K562 (cell line): ENCODE measurements around the gene MTF1. TPM values are rescaled to one million over a fixed set of nuclear protein-coding genes. Genes with fewer than 3 reads are reported as not detected.

ENCODE experiments used
- CAMTA2 ChIP-seq: fragments of 250-450 bp; sonication (Bioruptor Pico); conservative IDR thresholded peaks from 2 replicates; pipeline ENCODE4 v1.5.1; 2022
- CBX1 ChIP-seq: sonication (generic); IDR thresholded peaks from 2 replicates; pipeline ENCODE4 v1.6.1; 2016; ENCODE audit warnings: antibody characterized with exemption, low read depth, mild to moderate bottlenecking
- CEBPG ChIP-seq, 3 experiments: fragments of 200-800 bp in 1 of 3; sonication (Bioruptor generic) in 1 of 3; sonication (generic) in 1 of 3; formaldehyde crosslinking in 1 of 3; IDR thresholded peaks in 2 of 3; conservative IDR thresholded peaks in 1 of 3; 2 replicates each; pipeline versions ENCODE4 v1.6.1 to v1.8.0; 2016 to 2022; ENCODE audit warnings: missing compliant biosample characterization in 2 of 3, missing genetic modification characterization in 2 of 3, mild to moderate bottlenecking in 1 of 3, missing genetic modification reagents in 1 of 3
- CTBP1 ChIP-seq: fragments of 450-650 bp; IDR thresholded peaks from 2 replicates; pipeline ENCODE4 v1.6.1; 2016; ENCODE audit warnings: borderline replicate concordance
- ETS1 ChIP-seq: conservative IDR thresholded peaks from 2 replicates; pipeline ENCODE4 v1.6.1; 2011; ENCODE audit warnings: low read depth, mild to moderate bottlenecking, low read length; ENCODE audit not compliant: control insufficient read depth
- ETV5 ChIP-seq: sonication (generic); formaldehyde crosslinking; IDR thresholded peaks from 2 replicates; pipeline ENCODE4 v1.4.0; 2020; ENCODE audit warnings: low read depth, mild to moderate bottlenecking, missing genetic modification reagents
- FOXA3 ChIP-seq, 2 experiments: fragments of 450-650 bp in 1 of 2; sonication (generic) in 1 of 2; formaldehyde crosslinking; IDR thresholded peaks in 1 of 2; conservative IDR thresholded peaks in 1 of 2; 2 replicates each; pipeline versions ENCODE4 v1.4.0 to v1.8.0; 2020 to 2022; ENCODE audit warnings: mild to moderate bottlenecking in 2 of 2, missing genetic modification reagents in 1 of 2
- HNRNPK ChIP-seq: fragments of 200-400 bp; formaldehyde crosslinking; IDR thresholded peaks from one replicate; pipeline ENCODE4 v1.6.1; 2018; ENCODE audit warnings: mild to moderate bottlenecking, low read depth, low read length; ENCODE audit not compliant: poor library complexity, severe bottlenecking
- HNRNPLL ChIP-seq: fragments of 200-400 bp; formaldehyde crosslinking; IDR thresholded peaks from 2 replicates; pipeline ENCODE4 v1.6.1; 2017; ENCODE audit warnings: low read length, low read depth, mild to moderate bottlenecking; ENCODE audit not compliant: poor library complexity, severe bottlenecking
- ILK ChIP-seq: fragments of 450-650 bp; IDR thresholded peaks from 2 replicates; pipeline ENCODE4 v1.6.1; 2016; ENCODE audit warnings: missing genetic modification characterization, low read depth, mild to moderate bottlenecking, missing compliant biosample characterization, moderate library complexity, borderline replicate concordance
- KDM4B ChIP-seq, 2 experiments: fragments of 450-650 bp in 1 of 2; sonication (generic) in 1 of 2; IDR thresholded peaks; 2 replicates each; pipeline ENCODE4 v1.6.1; 2016 to 2017; ENCODE audit warnings: borderline replicate concordance in 2 of 2, antibody characterized with exemption in 1 of 2, low read depth in 1 of 2, mild to moderate bottlenecking in 1 of 2
- MAX ChIP-seq: sonication (generic); formaldehyde crosslinking; IDR thresholded peaks from 2 replicates; pipeline ENCODE4 v1.9.0; 2022; ENCODE audit warnings: mild to moderate bottlenecking, missing genetic modification reagents
- MNT ChIP-seq, 2 experiments: fragments of 450-650 bp; conservative IDR thresholded peaks; 2 replicates each; pipeline ENCODE4 v1.6.1; 2017; ENCODE audit warnings: mild to moderate bottlenecking in 2 of 2, moderate library complexity in 2 of 2
- POLR2G ChIP-seq: fragments of 200-400 bp; formaldehyde crosslinking; IDR thresholded peaks from 2 replicates; pipeline ENCODE4 v1.6.1; 2017; ENCODE audit warnings: low read depth, mild to moderate bottlenecking, antibody characterized with exemption, low read length, moderate library complexity
- RBM22 ChIP-seq: fragments of 200-400 bp; formaldehyde crosslinking; IDR thresholded peaks from 2 replicates; pipeline ENCODE4 v1.6.1; 2018; ENCODE audit warnings: low read length, low read depth; ENCODE audit not compliant: poor library complexity, severe bottlenecking
- SRF ChIP-seq, 2 experiments: fragments of 250-450, 450-650 bp in 1 of 2; sonication (Bioruptor Pico) in 1 of 2; sonication (generic) in 1 of 2; formaldehyde crosslinking; IDR thresholded peaks; 2 replicates each; pipeline versions ENCODE4 v1.5.0 to v1.5.1; 2020 to 2022; ENCODE audit warnings: mild to moderate bottlenecking in 1 of 2, missing genetic modification reagents in 1 of 2
- SUPT5H ChIP-seq: fragments of 450-650 bp; IDR thresholded peaks from 2 replicates; pipeline ENCODE4 v1.6.1; 2016
- TAF15 ChIP-seq: fragments of 200-400 bp; formaldehyde crosslinking; IDR thresholded peaks from 2 replicates; pipeline ENCODE4 v1.6.1; 2017; ENCODE audit warnings: mild to moderate bottlenecking, low read depth, low read length, moderate library complexity
- ZNF785 ChIP-seq: fragments of 250-450 bp; sonication (Bioruptor Pico); IDR thresholded peaks from 2 replicates; pipeline ENCODE4 v1.4.0; 2020; ENCODE audit warnings: mild to moderate bottlenecking
- polyA plus RNA-seq, 8 experiments: library from polyadenylated mRNA; depleted of rRNA in 4 of 8; stranded (reverse) in 5 of 8; unstranded in 3 of 8; fragments of >200 nt; fragmentation: Nextera tagmentation in 2 of 8; fragmentation: Illumina TruSeq in 1 of 8; extraction: Ambion mirVana in 2 of 8; extraction: Trizol in 1 of 8; gene quantifications; 2 replicates each; pipeline versions ENCODE4 v1.2.1 to v1.2.3, GENCODE V29; 2011 to 2014; ENCODE audit warnings: inconsistent platforms in 1 of 8, missing spikeins in 1 of 8
- total RNA-seq, 7 experiments: library from RNA; depleted of rRNA in 6 of 7; stranded (reverse); fragments of >200 nt in 6 of 7; fragmentation: Illumina TruSeq in 2 of 7; extraction: Trizol in 2 of 7; gene quantifications; 2 replicates each; pipeline versions ENCODE4 v1.2.1 to v1.2.3, GENCODE V29; 2011 to 2021; ENCODE audit warnings: low replicate concordance in 1 of 7

MTF1 gene
- total and polyA plus RNA-seq, 9 of the 15 experiments (the other 6 are each of a cell fraction or from before 2014, with no cell fraction given) = 1.1 to 12.2 (median 4.3) TPM

GRCh38 chr1:37808369-37809319 is 50.7 kb downstream of the MTF1 start (continued):
- 0 out of 4 replicates have a peak, but pooled peaks of 1 of the 2 experiments have one; percentile 29 for TF ChIP-seq KDM4B (IDR thresholded peaks at IDR 0.05; ENCODE audit: borderline replicate concordance in 2 of 2, low read depth in 1 of 2)
- TF ChIP-seq FOXA3 (CRISPR knock-in tag; conservative IDR thresholded peaks at IDR 0.05 in 1 of 2, IDR thresholded peaks at IDR 0.05 in 1 of 2) = peak in 1 of 2 experiments; percentile 70; a peak in 1 of 4 replicates
- TF ChIP-seq ILK (tag) = no peak
- no peak; the same call in 1 of the 2 replicates for TF ChIP-seq ETS1
- 0 out of 2 replicates have a peak, but pooled peaks have one; percentile 58 for TF ChIP-seq CAMTA2 (CRISPR knock-in tag)
- TF ChIP-seq TAF15 = 0 out of 2 replicates have a peak, but pooled peaks have one; percentile 49
- TF ChIP-seq HNRNPLL = peak; percentile 12
- TF ChIP-seq HNRNPK = peak; percentile 59
- peak; percentile 25; the same call in 1 of the 2 replicates for TF ChIP-seq ETV5 (CRISPR knock-in tag)
- TF ChIP-seq MAX (CRISPR knock-in tag) = peak; percentile 60; the same call in 1 of the 2 replicates
- peak; percentile 74 for TF ChIP-seq CTBP1
- peak; percentile 46 to 75; a peak in 3 of 4 replicates for TF ChIP-seq MNT (conservative IDR thresholded peaks at IDR 0.05)
- TF ChIP-seq SRF (CRISPR knock-in tag; IDR thresholded peaks at IDR 0.05) = peak in 1 of 2 experiments; percentile 52; a peak in 1 of 4 replicates
- TF ChIP-seq CBX1 = peak; percentile 10; the same call in 1 of the 2 replicates
- 0 out of 2 replicates have a peak, but pooled peaks have one; percentile 9 for TF ChIP-seq SUPT5H
- peak; percentile 75 for TF ChIP-seq POLR2G
- no peak for TF ChIP-seq ZNF785
- peak; percentile 14; the same call in 1 of the 2 replicates for TF ChIP-seq CEBPG (CRISPR knock-in tag; IDR thresholded peaks at IDR 0.05)
- TF ChIP-seq CEBPG (tag; conservative IDR thresholded peaks at IDR 0.05 in 1 of 2, IDR thresholded peaks at IDR 0.05 in 1 of 2) = no peak
- peak; percentile 76 for TF ChIP-seq RBM22
